Measurements from ENCODE around the gene PGAP3. TPM values are rescaled to one million over a fixed set of nuclear protein-coding genes. Genes with fewer than 3 reads are reported as not detected.

Gene PGAP3
- total RNA-seq, 1 experiment from 2014 or later, result 29.0 TPM

- no peak overlapping the region for H4K91ac ChIP-seq (ENCODE audit: insufficient read length, low read depth, low read length)
- no peak overlapping the region for H3T11ph ChIP-seq (ENCODE audit: low read length)
- no peak overlapping the region for H2AK5ac ChIP-seq (ENCODE audit: insufficient read length, low read length)
- no peaks in the 10 kb centered on the region for H3K79me2 ChIP-seq (ENCODE audit: insufficient read depth, low read length)
- H3K4me1 Mint-ChIP-seq, result peaks cover 3 to 8% of the 10 kb centered on the region in 2 experiments
- no peak overlapping the region for H2BK120ac ChIP-seq (ENCODE audit: low read depth, low read length, poor library complexity, severe bottlenecking)
- H2BK5ac ChIP-seq (ENCODE audit: insufficient read length, low read length), result no peak overlapping the region
- H3K4me2 ChIP-seq (ENCODE audit: insufficient read depth, insufficient read length, low read length), result no peak overlapping the region
- no peak overlapping the region for H3K4ac ChIP-seq (ENCODE audit: low read depth, low read length)
- H4K5ac ChIP-seq (ENCODE audit: insufficient read length, low read depth, low read length), result no peak overlapping the region
- H3K23me2 ChIP-seq (ENCODE audit: insufficient read length, low read depth, low read length, poor library complexity, severe bottlenecking), result no peaks in the 10 kb centered on the region
- H3K9me3 Mint-ChIP-seq, result no peaks in the 10 kb centered on the region
- H4K8ac ChIP-seq (replicated peaks; ENCODE audit: insufficient read length, low read depth, low read length), result no peak overlapping the region
- no peak overlapping the region for H3K23ac ChIP-seq (ENCODE audit: insufficient read length, low read depth, low read length)
- H3K27me3 Mint-ChIP-seq (ENCODE audit: low read depth), result no peaks in the 10 kb centered on the region
- H2BK20ac ChIP-seq (ENCODE audit: low read depth, low read length, poor library complexity, severe bottlenecking), result no peak overlapping the region
- no peak for DNase-seq
- no peak overlapping the region for H2AFZ ChIP-seq (ENCODE audit: low read length)
- H3K4me3 Mint-ChIP-seq, result no peak overlapping the region
- H3K79me1 ChIP-seq (ENCODE audit: insufficient read depth, low read depth, low read length, poor library complexity, severe bottlenecking), result no peaks in the 10 kb centered on the region
- no peak overlapping the region for H2BK12ac ChIP-seq (ENCODE audit: insufficient read length, low read depth, low read length)
- H3K56ac ChIP-seq (ENCODE audit: insufficient read length, low read depth, low read length), result no peak overlapping the region
- no peak overlapping the region for H2BK15ac ChIP-seq (ENCODE audit: low read depth, low read length)
- no peak overlapping the region for H3K9ac ChIP-seq (ENCODE audit: extremely low read depth, insufficient read length, low read length)
- H3K27ac Mint-ChIP-seq, result peak overlapping the region in 2 of 3 experiments; percentile 10 to 29; a peak in 2 of 7 replicates
- H3K9me3 ChIP-seq (ENCODE audit: control insufficient read depth, low read depth, low read length), result no peaks in the 10 kb centered on the region
- H3K36me3 Mint-ChIP-seq (ENCODE audit: insufficient read depth in 1 of 3, low read depth in 3 of 3), result peaks cover 66 to 95% (median 81%) of the 10 kb centered on the region in 3 experiments
- no peak overlapping the region for H3K14ac ChIP-seq (ENCODE audit: insufficient read depth, low read length)
- H3K18ac ChIP-seq (ENCODE audit: insufficient read length, low read depth, low read length), result no peak overlapping the region
- no CpG with 5 or more reads among the region's 7 CpGs for WGBS (ENCODE audit: extremely low coverage, insufficient read length, low lambda C conversion rate)
- TF ChIP-seq CTCF (conservative IDR thresholded peaks at IDR 0.05), result no peak
- H3K4me1 ChIP-seq (ENCODE audit: insufficient read depth, low read length), result no peaks in the 10 kb centered on the region
- no peaks in the 10 kb centered on the region for H4K20me1 ChIP-seq (ENCODE audit: control insufficient read depth, insufficient read depth, insufficient read length)
- H3K27me3 ChIP-seq (ENCODE audit: insufficient read depth, low read length), result no peaks in the 10 kb centered on the region
- no peak overlapping the region for H3K27ac ChIP-seq (ENCODE audit: insufficient read length, low read depth, low read length)
Observed at GRCh38 chr17:39719563-39720355, 31.9 kb upstream of the PGAP3 start.
